GM19240 (cell line): ENCODE results near the gene CYP11A1.

ENCODE experiments used
- DNase-seq: peaks from one replicate; pipeline ENCODE4 v3.0.0; 2011; ENCODE audit warnings: low spot score; ENCODE audit not compliant: insufficient read length

The CYP11A1 gene

DNA sequence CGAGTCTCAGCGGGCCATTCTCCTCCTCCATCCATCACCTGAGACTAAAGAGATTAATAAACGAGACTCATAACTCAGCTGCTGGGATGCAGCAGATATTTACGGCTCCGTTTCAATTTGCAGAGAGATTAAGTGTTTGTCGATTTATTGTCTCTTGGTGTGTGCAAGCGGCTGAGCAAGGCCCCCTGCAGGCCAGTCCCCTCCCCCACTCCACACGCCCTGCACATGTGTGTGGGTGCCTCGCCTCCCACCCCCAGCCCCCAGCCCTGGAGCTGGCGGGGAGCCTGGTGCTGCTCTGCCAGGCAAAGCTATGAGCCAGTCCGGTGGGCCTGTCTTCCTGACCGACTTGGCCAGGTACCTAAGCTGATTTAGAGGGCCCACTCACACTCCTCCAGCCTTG is 63.0 kb downstream of the CYP11A1 start:
- no peak for DNase-seq

DNA sequence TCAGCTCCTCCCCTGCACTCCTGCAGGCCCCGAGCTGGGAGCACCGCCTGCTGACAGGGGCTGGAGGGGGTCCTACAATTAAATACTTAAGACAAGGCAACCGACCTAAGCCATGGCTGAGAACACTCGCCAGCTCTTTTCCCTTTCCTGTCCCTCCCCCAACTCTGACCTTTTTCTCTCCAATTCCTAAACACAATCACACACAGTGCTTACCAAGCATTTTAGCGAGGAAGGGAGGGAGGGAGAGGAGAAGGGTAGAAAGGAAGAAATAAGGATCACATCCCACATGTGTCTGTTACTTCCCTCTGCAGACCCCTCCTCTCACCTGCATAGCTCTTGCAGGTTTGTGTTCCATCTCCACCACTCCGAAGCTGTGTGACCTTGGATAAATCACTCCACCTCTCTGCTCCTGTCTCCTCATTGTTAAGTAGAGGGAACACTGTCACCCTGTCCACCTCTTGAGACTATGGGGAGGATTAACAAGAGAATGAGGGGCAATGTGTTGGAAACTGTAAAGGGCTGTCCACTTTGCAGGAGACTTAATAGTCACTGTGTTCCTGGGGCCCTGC is 63.6 kb downstream of the CYP11A1 start:
- no peak for DNase-seq

GRCh38 chr15:74302821-74303359 is 64.6 kb downstream of the CYP11A1 start:
- DNase-seq = peak; percentile 56

GRCh38 chr15:74301583-74302361 is 65.7 kb downstream of the CYP11A1 start:
- DNase-seq = no peak

DNA sequence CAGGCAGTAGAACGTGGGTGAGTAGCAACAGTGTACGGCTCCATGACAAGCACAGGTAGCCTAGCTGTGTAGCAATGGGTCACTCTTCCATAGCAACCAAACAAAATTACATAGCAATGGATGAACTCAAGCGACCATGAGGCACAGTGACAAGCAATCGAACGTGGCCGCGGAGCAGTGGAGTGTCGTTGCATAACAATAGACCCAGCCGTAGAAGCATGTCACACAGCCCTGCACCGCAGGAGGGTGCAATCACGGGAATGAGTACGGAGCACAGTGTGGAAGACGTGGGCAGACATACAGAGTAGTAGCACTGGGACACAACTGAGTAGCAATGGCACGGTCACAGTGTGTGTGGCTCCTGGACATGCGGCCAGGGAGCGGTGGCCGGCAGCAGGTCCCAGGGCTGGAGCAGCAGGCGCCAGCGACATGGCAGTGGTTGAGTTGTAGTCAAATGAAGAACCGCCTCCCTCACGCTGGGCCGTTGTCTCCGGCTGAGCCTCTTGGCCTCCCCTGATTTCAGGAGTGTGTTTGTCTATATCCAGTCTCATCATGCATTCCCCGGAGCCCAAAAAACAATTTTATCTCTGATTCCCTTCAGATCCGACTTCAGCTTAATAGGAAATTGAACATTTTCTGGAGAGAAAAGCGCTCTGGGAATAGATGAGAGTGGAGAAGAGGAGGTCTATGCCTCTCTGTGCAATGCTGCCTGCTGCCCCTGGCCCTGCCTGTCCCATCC is 67.2 kb downstream of the CYP11A1 start:
- no peak for DNase-seq

- no peak for DNase-seq
Measured at GRCh38 chr15:74297887-74298286, 69.6 kb downstream of the CYP11A1 start.

DNA sequence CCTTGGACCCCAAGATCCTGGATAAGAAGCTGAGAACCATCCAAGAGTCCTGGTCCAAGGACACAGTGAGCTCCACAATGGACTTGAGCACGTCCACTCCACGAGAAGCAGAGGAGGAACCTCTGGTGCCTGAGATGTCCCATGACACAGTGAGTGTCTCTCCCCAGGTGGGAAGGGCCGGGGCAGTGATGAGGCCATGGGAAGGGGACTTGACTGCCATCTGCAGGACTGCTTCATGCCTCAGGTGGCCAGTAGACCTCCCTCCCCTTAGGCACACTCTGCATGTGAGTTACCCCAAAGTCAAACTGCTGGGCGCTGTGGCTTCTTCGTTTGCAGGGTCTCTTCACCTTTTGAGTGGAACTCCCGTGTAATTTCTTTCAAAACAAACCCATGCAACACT is 71.6 kb downstream of the CYP11A1 start:
- no peak for DNase-seq

- no peak for DNase-seq
Measured at GRCh38 chr15:74294010-74294409, 73.4 kb downstream of the CYP11A1 start.

DNA sequence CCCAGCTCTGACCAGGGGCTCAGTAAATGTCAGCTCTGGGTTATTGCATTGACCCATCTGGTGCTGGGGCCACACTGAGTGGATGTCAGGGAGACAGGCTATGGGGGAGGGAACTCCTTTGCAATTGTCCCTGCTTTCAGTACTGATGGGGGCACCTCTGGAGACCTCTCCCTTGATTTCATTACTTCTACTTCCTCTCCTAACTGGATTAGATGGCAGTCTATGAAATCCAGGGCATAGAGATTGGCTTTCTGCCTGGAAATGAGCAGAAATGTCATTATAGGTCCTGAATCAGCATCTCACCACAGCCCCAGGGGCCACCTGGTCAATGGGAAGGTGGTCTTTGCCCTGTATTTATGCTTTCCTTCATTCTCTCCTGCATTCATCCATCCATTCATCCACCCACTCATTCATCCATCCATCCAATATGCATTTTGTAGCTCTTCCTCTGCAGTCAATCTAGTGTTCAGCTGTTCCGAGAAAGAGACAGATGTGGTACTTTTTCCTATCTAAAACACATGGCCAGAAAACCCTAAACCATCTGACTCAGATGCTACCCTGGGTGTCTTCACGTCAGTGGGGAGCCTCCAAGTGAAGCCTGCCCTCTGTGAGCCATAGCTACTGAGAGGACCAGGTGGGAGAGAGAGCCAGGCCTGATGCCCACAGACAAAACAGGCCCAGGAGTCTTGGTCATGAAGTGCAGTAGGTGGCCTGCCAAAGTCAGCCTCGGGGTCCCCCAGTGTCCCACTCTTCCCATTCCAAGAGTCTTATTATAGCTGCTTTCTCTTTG is 74.2 kb downstream of the CYP11A1 start:
- DNase-seq = no peak

DNA sequence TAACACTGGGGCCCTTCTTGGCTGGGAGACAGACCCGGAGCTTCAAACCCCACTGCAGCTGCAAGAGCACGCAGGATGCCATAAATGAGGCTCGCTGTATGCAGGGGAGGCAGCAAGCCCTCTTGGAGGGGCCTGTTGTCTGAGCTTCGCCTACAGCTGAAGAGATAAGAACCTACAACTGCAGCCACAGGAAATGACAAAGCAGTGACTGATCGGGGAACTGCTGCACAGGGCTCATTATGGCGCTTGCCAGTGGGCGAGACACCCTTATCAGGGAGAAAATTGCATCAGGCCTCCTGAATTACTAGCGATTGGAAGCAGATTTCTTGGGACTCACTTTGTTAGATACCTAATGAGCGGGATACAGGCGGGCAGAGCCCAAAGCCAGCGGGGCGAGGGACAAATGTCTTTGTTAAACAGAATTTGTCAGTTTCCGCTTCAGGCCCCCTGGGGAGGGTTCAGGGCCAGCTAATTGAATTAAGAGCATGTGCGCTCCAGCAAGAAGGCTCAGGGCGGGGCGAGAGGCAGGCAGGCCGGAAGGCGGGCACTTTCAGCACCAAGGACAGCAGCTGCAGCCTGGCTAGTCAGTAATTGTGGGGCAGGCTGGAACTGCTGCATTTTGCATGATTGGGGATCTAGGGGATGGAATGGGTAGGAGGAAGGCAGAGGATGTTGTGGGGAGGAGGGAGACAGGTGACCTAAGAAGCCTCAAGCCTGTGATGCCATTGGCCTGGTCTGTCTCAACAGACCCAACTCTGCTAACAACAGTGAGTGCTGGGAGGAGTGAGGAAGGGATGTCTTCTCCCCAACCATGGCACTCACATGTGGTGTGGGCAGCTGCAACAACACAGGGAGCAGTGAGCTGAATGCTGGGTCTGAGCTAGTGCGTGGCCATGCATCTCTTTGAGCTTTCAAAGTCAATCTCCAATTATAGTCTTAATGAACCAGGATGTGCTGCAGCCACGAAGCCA is 76.1 kb downstream of the CYP11A1 start:
- peak; percentile 89 for DNase-seq

DNA sequence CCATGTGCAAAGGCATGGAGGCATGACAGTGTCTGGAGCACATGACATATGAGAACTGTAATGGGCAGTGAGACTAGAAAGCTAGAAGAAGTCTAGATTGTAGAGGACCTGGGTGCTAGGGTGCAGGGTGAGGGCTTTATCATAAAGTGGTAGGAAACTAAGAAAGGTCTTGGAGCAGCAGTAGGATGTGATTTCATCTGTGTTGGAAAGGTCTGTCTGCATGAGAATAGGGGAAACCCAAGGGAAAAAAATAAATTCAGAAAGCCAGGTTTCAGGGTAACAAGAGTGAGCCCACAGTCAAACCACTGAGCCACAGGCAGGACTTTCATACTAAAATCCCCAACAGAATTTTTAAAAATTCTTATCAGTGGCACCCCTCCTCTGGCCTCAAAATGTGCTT is 76.8 kb downstream of the CYP11A1 start:
- no peak for DNase-seq

DNA sequence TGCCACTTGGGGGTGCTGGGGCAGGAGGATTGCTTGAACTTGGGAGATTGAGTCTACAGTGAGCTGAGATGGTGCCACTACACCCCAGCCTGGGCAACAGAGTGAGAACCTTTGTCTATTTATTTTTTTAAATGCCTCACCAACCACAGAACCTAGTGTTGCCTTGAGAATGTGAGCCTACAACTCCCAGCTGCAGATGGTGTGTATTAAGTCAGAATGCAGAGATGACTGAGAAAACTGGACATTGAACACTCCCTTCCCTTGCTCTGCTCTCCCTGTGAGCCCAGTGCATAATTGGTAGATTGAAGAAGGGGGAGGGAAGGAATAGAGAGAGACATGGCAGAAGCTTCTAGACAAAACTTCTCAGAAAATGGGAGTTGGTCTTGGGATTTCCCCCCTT is 77.8 kb downstream of the CYP11A1 start:
- no peak for DNase-seq
